Panc1 (cell line): ENCODE data around the gene OXT. TPM values are rescaled to one million over a fixed set of nuclear protein-coding genes. Genes with fewer than 3 reads are reported as not detected.

Experiments used
- ATAC-seq: fragments of 200-7000 bp; cut with Tn5 transposase; 2 replicates; pipeline ENCODE4 v1.9.1; 2020; ENCODE audit warnings: mild to moderate bottlenecking, moderate library complexity
- BruUV-seq: library from RNA; stranded (reverse); fragments of 400-500 nt; replicated peaks from 2 replicates; lab custom pipeline; 2021; lab: Mats Ljungman, UMichigan
- CTCF ChIA-PET: fragments of 300-600 bp; sonication (Branson Sonifier 250); formaldehyde crosslinking; loops from one replicate; lab custom pipeline; 2022; ENCODE audit warnings: antibody characterized with exemption; lab: Charles Lee
- POLR2A ChIA-PET: fragments of 300-600 bp; sonication (Branson Sonifier 250); formaldehyde crosslinking; loops from one replicate; lab custom pipeline; 2022; ENCODE audit warnings: antibody characterized with exemption; lab: Charles Lee
- DNase-seq: peaks from one replicate; pipeline ENCODE4 v3.0.0-alpha.2; 2010; ENCODE audit warnings: low read depth, low spot score
- H3K27ac ChIP-seq: 2 replicates; pipeline ENCODE4 v1.5.1; 2011; ENCODE audit warnings: mild to moderate bottlenecking, low read length, inconsistent platforms
- H3K27me3 ChIP-seq: fragments of 200-500 bp; sonication (Bioruptor generic); 2 replicates; pipeline ENCODE4 v1.6.0; 2014; ENCODE audit warnings: low read length, inconsistent platforms; ENCODE audit not compliant: control insufficient read depth, insufficient read depth
- H3K36me3 ChIP-seq: fragments of 200-500 bp; sonication (Bioruptor generic); 2 replicates; pipeline ENCODE4 v1.5.1; 2014; ENCODE audit warnings: inconsistent platforms, mild to moderate bottlenecking, low read length, moderate library complexity; ENCODE audit not compliant: control insufficient read depth, insufficient read depth
- H3K4me1 ChIP-seq: 2 replicates; pipeline ENCODE4 v1.5.1; 2011; ENCODE audit warnings: inconsistent platforms, mild to moderate bottlenecking, low read length, moderate library complexity; ENCODE audit not compliant: control insufficient read depth, insufficient read depth
- H3K4me3 ChIP-seq, 2 experiments: 2 replicates each; pipeline ENCODE4 v1.5.1; 2011 to 2012; ENCODE audit warnings: low read depth in 2 of 2, low read length in 2 of 2, mild to moderate bottlenecking in 2 of 2, inconsistent platforms in 1 of 2, moderate library complexity in 1 of 2
- H3K9me3 ChIP-seq: fragments of 200-500 bp; sonication (Bioruptor generic); 2 replicates; pipeline ENCODE4 v1.5.1; 2014; ENCODE audit warnings: low read depth, mild to moderate bottlenecking, inconsistent platforms, low read length, moderate library complexity; ENCODE audit not compliant: control insufficient read depth, insufficient read depth
- CTCF ChIP-seq: fragments of 450-650 bp; IDR thresholded peaks from 2 replicates; pipeline ENCODE4 v1.5.1; 2017; ENCODE audit warnings: mild to moderate bottlenecking
- POLR2AphosphoS5 ChIP-seq: IDR thresholded peaks from 2 replicates; pipeline ENCODE4 v1.6.1; 2012; ENCODE audit warnings: mild to moderate bottlenecking, low read depth, low read length, moderate library complexity
- REST ChIP-seq, 2 experiments: IDR thresholded peaks; 2 replicates each; pipeline ENCODE4 v1.6.1; 2011 to 2012; ENCODE audit warnings: low read depth in 2 of 2, control low read depth in 1 of 2, low read length in 1 of 2, mild to moderate bottlenecking in 1 of 2, moderate library complexity in 1 of 2; ENCODE audit not compliant: insufficient read depth in 1 of 2
- SIN3A ChIP-seq: IDR thresholded peaks from 2 replicates; pipeline ENCODE4 v1.6.1; 2012; ENCODE audit warnings: low read depth, mild to moderate bottlenecking, low read length, moderate library complexity, borderline replicate concordance; ENCODE audit not compliant: insufficient read depth
- TCF7L2 ChIP-seq: IDR thresholded peaks from 2 replicates; pipeline ENCODE4 v1.6.1; 2011; ENCODE audit warnings: mild to moderate bottlenecking, low read depth, low read length, inconsistent platforms
- in situ Hi-C: cut with HindIII; loops from 2 replicates; pipeline ENCODE4 v1.10.0; 2016; ENCODE audit warnings: low sequenced_read_pairs, low pct_unique_long_range_greater_than_20kb
- intact Hi-C: fragments of 100-400 bp; cut with micrococcal nuclease; formaldehyde crosslinking; loops from one replicate; pipeline ENCODE4 v1.10.0; 2022; ENCODE audit not compliant: unreplicated experiment
- total RNA-seq: library from RNA; stranded (reverse); gene quantifications from one replicate; pipeline ENCODE4 v1.2.1, GENCODE V29; 2021; ENCODE audit not compliant: unreplicated experiment

OXT gene
- total RNA-seq, 1 experiment from 2014 or later = not detected

GRCh38 chr20:3037654-3038053, 33.8 kb upstream of the OXT start:
- no peaks in the 10 kb centered on the region for H3K27me3 ChIP-seq
- in situ Hi-C loops (no loop called here), intact Hi-C loops (no loop called here)
- no peak for ATAC-seq
- no peak for DNase-seq
- no peaks in the 10 kb centered on the region for H3K9me3 ChIP-seq
- BruUV-seq = no TSS peak
- no peak for TF ChIP-seq CTCF
- TF ChIP-seq TCF7L2 = no peak
- TF ChIP-seq REST (IDR thresholded peaks at IDR 0.05; ENCODE audit: insufficient read depth in 1 of 2, low read depth in 2 of 2, low read length in 1 of 2) = no peak
- no peak for TF ChIP-seq POLR2AphosphoS5
- no peak for TF ChIP-seq SIN3A
- H3K4me3 ChIP-seq = no peak overlapping the region
- no peaks in the 10 kb centered on the region for H3K36me3 ChIP-seq
- H3K27ac ChIP-seq = no peak overlapping the region
- ChIA-PET POLR2A (no interaction called here), CTCF (no interaction called here)
- H3K4me1 ChIP-seq = peaks cover 3% of the 10 kb centered on the region; the same call in 1 of the 2 replicates

- TF ChIP-seq REST (IDR thresholded peaks at IDR 0.05; ENCODE audit: insufficient read depth in 1 of 2, low read depth in 2 of 2, low read length in 1 of 2) = no peak
- no peak for TF ChIP-seq CTCF
- TF ChIP-seq TCF7L2 = no peak
- TF ChIP-seq POLR2AphosphoS5 = no peak
- TF ChIP-seq SIN3A = no peak
- POLR2A ChIA-PET = interaction anchor here (1.0 kb wide), 1 partner anchor 15 kb away, joined by 6 read pairs; no protein-coding TSS in a partner anchor
- Histone ChIP-seq H3K4me3 (no peak overlapping the region), H3K4me1 (peaks cover 3% of the 10 kb centered on the region; the same call in 1 of the 2 replicates), H3K27ac (no peak overlapping the region), H3K27me3 (no peaks in the 10 kb centered on the region), H3K36me3 (no peaks in the 10 kb centered on the region), H3K9me3 (no peaks in the 10 kb centered on the region)
- no TSS peak for BruUV-seq
- ATAC-seq = no peak
- in situ Hi-C loops (no loop called here), intact Hi-C loops (no loop called here)
- CTCF ChIA-PET = no interaction called here
- no peak for DNase-seq
Observed at GRCh38 chr20:3038454-3038853, 33.0 kb upstream of the OXT start.
